ENCODE measurements around the gene NLRP1. TPM values are rescaled to one million over a fixed set of nuclear protein-coding genes. Genes with fewer than 3 reads are reported as not detected.

NLRP1 gene
- total RNA-seq, 4 donors from 2014 or later: 3.6 to 7.7 (median 6.9) TPM

- no peak for ATAC-seq
- no peak overlapping the region for H3K27ac ChIP-seq
- in situ Hi-C loops (cut with MboI; ENCODE audit: low sequenced_read_pairs in 4 of 4) (no loop called here), intact Hi-C loops (cut with DNase I; ENCODE audit: low total_unique reads) (no loop called here)
- H3K27me3 ChIP-seq: no peaks in the 10 kb centered on the region
- H3K4me3 ChIP-seq: no peak overlapping the region
- DNase-seq: no peak
- H3K9me3 ChIP-seq: no peaks in the 10 kb centered on the region
- no peaks in the 10 kb centered on the region for H3K36me3 ChIP-seq
- H3K4me1 ChIP-seq: no peaks in the 10 kb centered on the region
- no peak for TF ChIP-seq CTCF (IDR thresholded peaks at IDR 0.05 in 4 of 5, conservative IDR thresholded peaks at IDR 0.05 in 1 of 5)
- TF ChIP-seq POLR2A (IDR thresholded peaks at IDR 0.05): no peak
Measured at GRCh38 chr17:5506307-5506706, 78.0 kb downstream of the NLRP1 start.

GRCh38 chr17:5502552-5502951 lies 81.8 kb downstream of the NLRP1 start:
- no peak for DNase-seq
- Histone ChIP-seq H3K27me3 (peaks cover 6 to 14% (median 14%) of the 10 kb centered on the region in 3 donors), H3K36me3 (no peaks in the 10 kb centered on the region), H3K4me1 (peaks cover 9 to 17% of the 10 kb centered on the region in 2 donors), H3K9me3 (no peaks in the 10 kb centered on the region), H3K4me3 (no peak overlapping the region), H3K27ac (no peak overlapping the region)
- in situ Hi-C loops (cut with MboI; ENCODE audit: low sequenced_read_pairs in 4 of 4): no loop called here
- TF ChIP-seq POLR2A (IDR thresholded peaks at IDR 0.05) (no peak), CTCF (IDR thresholded peaks at IDR 0.05 in 4 of 5, conservative IDR thresholded peaks at IDR 0.05 in 1 of 5) (no peak)
- ATAC-seq: no peak
- intact Hi-C loops (cut with DNase I; ENCODE audit: low total_unique reads): no loop called here

- Histone ChIP-seq H3K4me3 (no peak overlapping the region), H3K27me3 (peaks cover 6 to 14% (median 14%) of the 10 kb centered on the region in 3 donors), H3K9me3 (no peaks in the 10 kb centered on the region), H3K36me3 (no peaks in the 10 kb centered on the region), H3K27ac (no peak overlapping the region), H3K4me1 (peaks cover 9 to 17% of the 10 kb centered on the region in 2 donors)
- no peak for DNase-seq
- no peak for TF ChIP-seq POLR2A (IDR thresholded peaks at IDR 0.05)
- no peak for TF ChIP-seq CTCF (IDR thresholded peaks at IDR 0.05 in 4 of 5, conservative IDR thresholded peaks at IDR 0.05 in 1 of 5)
- intact Hi-C loops (cut with DNase I; ENCODE audit: low total_unique reads) (no loop called here), in situ Hi-C loops (cut with MboI; ENCODE audit: low sequenced_read_pairs in 4 of 4) (no loop called here)
- no peak for ATAC-seq
Measured at GRCh38 chr17:5501685-5502084, 82.6 kb downstream of the NLRP1 start.

GRCh38 chr17:5500589-5501391 lies 83.5 kb downstream of the NLRP1 start:
- H3K4me1 ChIP-seq: peaks cover 9 to 17% of the 10 kb centered on the region in 2 donors
- ATAC-seq (peak in 1 of 2 donors; percentile 39), DNase-seq (peak; percentile 12 to 32)
- TF ChIP-seq POLR2A (IDR thresholded peaks at IDR 0.05) (no peak), CTCF (IDR thresholded peaks at IDR 0.05 in 4 of 5, conservative IDR thresholded peaks at IDR 0.05 in 1 of 5) (no peak)
- intact Hi-C loops (cut with DNase I; ENCODE audit: low total_unique reads): no loop called here
- H3K4me3 ChIP-seq: peak overlapping the region; percentile 56 to 74 (median 56)
- in situ Hi-C loops (cut with MboI; ENCODE audit: low sequenced_read_pairs in 4 of 4): no loop called here
- no peak overlapping the region for H3K27ac ChIP-seq
- H3K27me3 ChIP-seq: peaks cover 6 to 14% (median 14%) of the 10 kb centered on the region in 3 donors
- H3K9me3 ChIP-seq: no peaks in the 10 kb centered on the region
- H3K36me3 ChIP-seq: no peaks in the 10 kb centered on the region
